Lung (tissue), 12 donors: ENCODE data around the gene PFDN4. TPM values are rescaled to one million over a fixed set of nuclear protein-coding genes. Genes with fewer than 3 reads are reported as not detected.
"Not testable (repeated sequence)": the region's sequence is repeated elsewhere in the genome, so short reads cannot be mapped to it uniquely, and the experiment has no call there.

Experiments
- ATAC-seq: fragments of 200-7000 bp; cut with Tn5 transposase; one replicate; pipeline ENCODE4 v1.9.1; 2020; ENCODE audit warnings: moderate number of reproducible peaks; ENCODE audit not compliant: insufficient read depth, low FRiP score
- DNase-seq, 3 donors: peaks; one replicate each; pipeline ENCODE4 v3.0.0-alpha.2; 2013 to 2017
- H3K27ac ChIP-seq, 2 donors: one replicate each; pipeline ENCODE4 v1.5.1; 2013; ENCODE audit warnings: mild to moderate bottlenecking in 2 of 2, moderate library complexity in 2 of 2, control low read depth in 1 of 2, inconsistent platforms in 1 of 2, low read depth in 1 of 2, low read length in 1 of 2
- H3K27me3 ChIP-seq, 3 donors: one replicate each; pipeline ENCODE4 v1.5.1; 2013; ENCODE audit warnings: low read length in 2 of 3; ENCODE audit not compliant: control insufficient read depth in 3 of 3, insufficient read depth in 3 of 3
- H3K36me3 ChIP-seq, 4 donors: one replicate each; pipeline ENCODE4 v1.5.1; 2013; ENCODE audit warnings: low read length in 4 of 4, mild to moderate bottlenecking in 1 of 4, moderate library complexity in 1 of 4; ENCODE audit not compliant: control insufficient read depth in 4 of 4, insufficient read depth in 4 of 4
- H3K4me1 ChIP-seq, 5 donors: one replicate each; pipeline ENCODE4 v1.5.1; 2013; ENCODE audit warnings: low read length in 5 of 5, mild to moderate bottlenecking in 2 of 5, moderate library complexity in 1 of 5; ENCODE audit not compliant: control insufficient read depth in 5 of 5, insufficient read depth in 5 of 5
- H3K4me3 ChIP-seq: one replicate; pipeline ENCODE4 v1.5.1; 2013; ENCODE audit warnings: mild to moderate bottlenecking, control low read depth, moderate library complexity
- H3K9ac ChIP-seq, 2 donors: one replicate each; pipeline ENCODE4 v1.5.1; 2013; ENCODE audit warnings: low read length in 2 of 2, control low read depth in 1 of 2; ENCODE audit not compliant: insufficient read depth in 1 of 2
- H3K9me3 ChIP-seq, 4 donors: one replicate each; pipeline ENCODE4 v1.5.1; 2013; ENCODE audit warnings: low read length in 3 of 4, mild to moderate bottlenecking in 1 of 4, moderate library complexity in 1 of 4; ENCODE audit not compliant: control insufficient read depth in 4 of 4, insufficient read depth in 3 of 4
- WGBS, 2 donors: extraction: QIAGEN DNeasy Blood & Tissue Kit; methylation state at CpG; one replicate each; pipeline ENCODE4 v1.1.7; 2013; 5-methylcytosine and 5-hydroxymethylcytosine counted together
- polyA plus RNA-seq, 2 donors: library from polyadenylated mRNA; stranded (reverse); fragments of 200-250 nt; gene quantifications; one replicate each; pipeline ENCODE4 v1.2.1, GENCODE V29; 2013
- total RNA-seq, 2 donors: library from RNA; depleted of rRNA in 1 of 2; stranded (reverse); fragments of >200 nt in 1 of 2; gene quantifications; one replicate each; pipeline ENCODE4 v1.2.1, GENCODE V29; 2014 to 2021
- TF ChIP-seq, protein P1 (sequence below): IDR thresholded peaks from 2 replicates; pipeline ENCODE4 v1.5.1; 2012; ENCODE audit warnings: mild to moderate bottlenecking; ENCODE audit errors: control extremely low read depth, extremely low read depth
- donor health status: control.
- donor health status: control.
- donor health status: Bipolar disorder and iron deficiency.
- donor health status: healthy.
- donor health status: DM: yes; HTN: yes; CAD: no.

The PFDN4 gene
- total and polyA plus RNA-seq, 4 donors, result 15.9 to 83.6 (median 43.4) TPM

DNA sequence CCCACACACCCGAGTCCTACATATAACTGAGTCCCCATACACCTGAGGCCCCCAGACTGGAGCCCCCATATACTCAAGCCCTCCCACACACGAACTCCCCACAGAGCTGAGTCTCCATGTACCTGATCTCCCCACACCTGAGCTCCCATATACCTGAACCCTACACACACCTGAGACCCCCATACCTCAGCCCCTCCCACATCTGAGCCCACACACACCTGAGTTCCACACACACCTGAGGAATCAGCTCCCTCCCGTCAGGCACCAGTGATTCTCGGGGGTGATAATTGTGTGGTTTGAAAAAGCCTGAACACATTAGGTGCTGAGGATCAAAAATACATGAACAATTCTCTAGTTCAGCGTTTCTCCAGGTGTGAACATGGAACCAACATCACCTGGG is 15.4 kb downstream of the PFDN4 start:
- TF ChIP-seq, protein P1, sequence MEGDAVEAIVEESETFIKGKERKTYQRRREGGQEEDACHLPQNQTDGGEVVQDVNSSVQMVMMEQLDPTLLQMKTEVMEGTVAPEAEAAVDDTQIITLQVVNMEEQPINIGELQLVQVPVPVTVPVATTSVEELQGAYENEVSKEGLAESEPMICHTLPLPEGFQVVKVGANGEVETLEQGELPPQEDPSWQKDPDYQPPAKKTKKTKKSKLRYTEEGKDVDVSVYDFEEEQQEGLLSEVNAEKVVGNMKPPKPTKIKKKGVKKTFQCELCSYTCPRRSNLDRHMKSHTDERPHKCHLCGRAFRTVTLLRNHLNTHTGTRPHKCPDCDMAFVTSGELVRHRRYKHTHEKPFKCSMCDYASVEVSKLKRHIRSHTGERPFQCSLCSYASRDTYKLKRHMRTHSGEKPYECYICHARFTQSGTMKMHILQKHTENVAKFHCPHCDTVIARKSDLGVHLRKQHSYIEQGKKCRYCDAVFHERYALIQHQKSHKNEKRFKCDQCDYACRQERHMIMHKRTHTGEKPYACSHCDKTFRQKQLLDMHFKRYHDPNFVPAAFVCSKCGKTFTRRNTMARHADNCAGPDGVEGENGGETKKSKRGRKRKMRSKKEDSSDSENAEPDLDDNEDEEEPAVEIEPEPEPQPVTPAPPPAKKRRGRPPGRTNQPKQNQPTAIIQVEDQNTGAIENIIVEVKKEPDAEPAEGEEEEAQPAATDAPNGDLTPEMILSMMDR, result no peak
- H3K9ac ChIP-seq, result no peak overlapping the region
- DNase-seq, result no peak
- peaks cover 0 to 4% (median 2%) of the 10 kb centered on the region in 5 donors for H3K4me1 ChIP-seq
- no peaks in the 10 kb centered on the region for H3K36me3 ChIP-seq
- 84 to 89% methylated on average over 5 of the region's 5 CpGs for WGBS, 2 donors
- H3K27ac ChIP-seq, result no peak overlapping the region
- H3K27me3 ChIP-seq, result no peaks in the 10 kb centered on the region
- ATAC-seq, result no peak
- no peaks in the 10 kb centered on the region for H3K9me3 ChIP-seq
- H3K4me3 ChIP-seq, result no peak overlapping the region

DNA sequence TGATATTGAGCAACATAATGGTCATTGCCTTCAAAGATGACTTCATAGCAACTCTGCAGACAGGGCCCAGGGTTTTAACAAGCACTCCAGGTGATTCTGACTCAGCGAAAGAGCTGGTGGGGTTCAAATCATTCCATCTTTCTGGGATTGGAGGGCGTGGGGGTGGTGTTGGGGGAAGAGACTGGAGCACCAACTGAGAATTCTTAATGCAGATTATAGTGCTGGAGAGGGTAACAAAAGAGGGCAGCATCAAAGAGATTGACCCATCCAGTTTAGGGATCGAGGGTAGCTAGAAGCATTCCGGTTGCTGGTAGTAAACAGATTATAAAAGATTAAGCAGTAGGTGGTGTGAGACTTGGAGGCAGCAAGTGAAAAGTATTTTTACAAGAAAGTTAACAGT is 15.9 kb downstream of the PFDN4 start:
- no peak for DNase-seq
- Histone ChIP-seq H3K4me1 (peaks cover 0 to 4% (median under 1%) of the 10 kb centered on the region in 5 donors), H3K27ac (no peak overlapping the region), H3K4me3 (no peak overlapping the region), H3K36me3 (no peaks in the 10 kb centered on the region), H3K9me3 (no peaks in the 10 kb centered on the region), H3K27me3 (no peaks in the 10 kb centered on the region), H3K9ac (no peak overlapping the region)
- TF ChIP-seq, protein P1, result no peak
- WGBS, 2 donors, result 65 to 75% methylated on average over 4 of the region's 4 CpGs
- no peak for ATAC-seq

DNA sequence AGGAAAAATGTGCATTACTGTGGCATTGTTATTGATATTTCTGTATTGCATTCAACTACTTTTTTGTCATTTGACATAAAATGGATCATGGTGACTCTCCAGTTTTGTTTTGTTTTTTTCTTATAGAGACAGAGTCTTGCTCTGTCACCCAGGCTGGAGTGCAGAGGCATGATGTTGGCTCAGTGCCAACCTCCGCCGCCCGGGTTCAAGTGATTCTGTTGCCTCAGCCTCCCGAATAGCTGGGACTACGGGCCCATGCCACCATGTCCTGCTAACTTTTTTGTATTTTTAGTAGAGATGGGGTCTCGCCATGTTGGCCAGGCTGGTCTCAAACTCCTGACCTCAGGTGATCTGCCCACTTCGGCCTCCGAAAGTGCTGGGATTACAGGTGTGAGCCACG is 16.8 kb downstream of the PFDN4 start:
- not testable (repeated sequence) for H3K4me1 ChIP-seq, H3K36me3 ChIP-seq, H3K27me3 ChIP-seq, H3K27ac ChIP-seq, H3K9ac ChIP-seq, H3K4me3 ChIP-seq, ATAC-seq, H3K9me3 ChIP-seq, DNase-seq
- 82 to 95% methylated on average over 9 of the region's 9 CpGs for WGBS, 2 donors

DNA sequence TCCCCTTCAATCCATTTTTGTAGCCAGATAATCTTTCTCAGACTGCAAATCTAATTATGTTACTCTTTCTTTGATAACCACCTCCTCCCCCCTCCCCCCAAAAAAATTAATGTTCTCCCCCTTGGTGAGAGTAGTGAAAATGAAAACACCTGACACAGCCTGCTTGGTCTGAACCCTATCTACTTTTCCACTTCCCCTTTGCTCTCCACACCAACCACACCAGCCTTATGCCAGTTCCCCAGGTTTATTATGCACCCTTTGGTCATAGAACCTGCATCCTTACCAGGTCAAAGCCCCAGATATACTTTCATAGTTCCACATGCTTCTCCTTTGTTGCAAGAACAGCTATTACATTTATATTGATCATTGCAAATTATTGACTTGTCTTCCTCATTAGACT is 19.4 kb downstream of the PFDN4 start:
- TF ChIP-seq, protein P1, result no peak
- H3K4me3 ChIP-seq, result no peak overlapping the region
- H3K9me3 ChIP-seq, result peaks cover 0 to 3% (median 0%) of the 10 kb centered on the region in 4 donors
- H3K4me1 ChIP-seq, result peaks cover 0 to 28% (median 2%) of the 10 kb centered on the region in 5 donors
- no peak overlapping the region for H3K9ac ChIP-seq
- H3K36me3 ChIP-seq, result no peaks in the 10 kb centered on the region
- H3K27ac ChIP-seq, result no peak overlapping the region
- no peaks in the 10 kb centered on the region for H3K27me3 ChIP-seq
- DNase-seq, result no peak
- ATAC-seq, result no peak
